Measurements from ENCODE around the gene SPARC.
"Not testable (repeated sequence)": the region's sequence is repeated elsewhere in the genome, so short reads cannot be mapped to it uniquely, and the experiment has no call there.

SPARC gene

GRCh38 chr5:151686674-151687407 is at the start of gene SPARC:
SPARC (minus strand) TSS chr5:151686915; CDS start chr5:151676188, 10,727 bp downstream.
- no peak for FAIRE-seq

- FAIRE-seq, result no peak
These were observed 48.9 kb upstream of the SPARC start for GRCh38 chr5:151735646-151736045.

- no peak for FAIRE-seq
These were observed 47.3 kb upstream of the SPARC start for GRCh38 chr5:151734064-151734408.

GRCh38 chr5:151733358-151734063 is 46.8 kb upstream of the SPARC start:
- no peak for FAIRE-seq

- FAIRE-seq, result no peak
These were observed 43.7 kb upstream of the SPARC start for GRCh38 chr5:151730381-151730780.

GRCh38 chr5:151729597-151729996 is 42.9 kb upstream of the SPARC start:
- FAIRE-seq, result not testable (repeated sequence)

DNA sequence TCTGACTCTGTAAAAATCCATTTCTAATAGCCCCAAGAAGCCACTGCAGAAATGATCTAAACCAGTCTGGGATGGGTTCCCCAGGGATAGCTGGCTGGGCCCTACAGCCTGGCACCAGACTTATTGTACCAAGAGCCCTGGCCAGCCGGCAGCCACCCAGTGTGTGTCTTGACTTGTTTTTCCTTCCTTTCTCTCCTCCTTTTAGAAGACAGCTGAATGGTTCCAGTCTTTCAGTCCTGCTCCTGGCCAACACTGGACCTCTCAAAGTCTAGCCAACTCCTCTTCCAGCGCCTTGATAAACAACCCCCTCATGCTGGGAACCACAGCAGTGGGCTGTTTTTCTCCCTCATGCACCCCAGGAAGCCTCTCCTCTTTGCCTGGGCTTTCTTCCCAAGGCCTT is 37.6 kb upstream of the SPARC start:
- FAIRE-seq, result no peak

DNA sequence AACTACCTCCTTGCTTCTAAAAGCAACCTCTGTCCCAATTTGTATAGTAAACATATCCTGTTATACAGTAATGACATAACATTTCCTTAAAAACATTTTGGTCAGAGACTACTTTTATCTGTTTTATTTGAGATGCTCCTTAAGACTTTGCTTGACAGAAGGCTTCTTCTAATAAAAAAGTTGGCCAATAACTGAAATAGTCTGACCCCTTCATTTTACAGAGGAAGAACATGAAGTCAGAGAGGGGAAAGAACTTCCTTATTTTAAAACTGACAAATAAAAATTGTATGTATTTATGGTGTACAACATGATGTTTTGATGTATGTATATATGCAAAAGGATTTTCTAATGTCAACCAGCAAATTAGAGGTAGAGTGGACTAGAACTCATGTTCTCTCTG is 35.8 kb upstream of the SPARC start:
- no peak for FAIRE-seq

GRCh38 chr5:151721812-151722391 is 35.2 kb upstream of the SPARC start:
- FAIRE-seq, result no peak

DNA sequence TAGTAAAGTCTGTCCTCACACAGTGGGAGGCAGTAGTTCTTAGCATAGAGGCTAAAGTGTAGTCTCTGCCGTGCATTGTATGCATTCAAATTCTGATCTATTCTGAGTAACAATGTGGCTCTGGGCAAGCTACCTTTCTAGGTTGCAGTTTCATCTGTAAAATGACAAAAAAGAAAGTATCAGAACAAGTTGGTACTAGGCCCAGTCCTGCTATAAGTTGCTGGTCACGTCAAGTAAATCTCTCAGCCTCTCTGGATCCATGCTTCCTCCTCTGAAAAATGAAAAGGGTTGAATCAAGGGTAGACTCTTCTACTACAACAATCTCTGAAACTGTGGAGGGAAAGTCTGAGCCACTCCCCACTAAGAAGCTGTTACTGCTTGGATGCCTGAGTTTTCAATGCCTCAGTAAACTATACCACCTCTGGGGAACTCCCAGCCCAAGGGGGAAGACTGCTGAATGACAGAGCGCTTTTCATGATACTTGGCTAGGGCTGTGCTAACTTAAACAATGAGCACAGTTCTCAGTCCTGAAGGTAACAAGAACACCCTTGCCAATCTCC is 34.5 kb upstream of the SPARC start:
- no peak for FAIRE-seq

DNA sequence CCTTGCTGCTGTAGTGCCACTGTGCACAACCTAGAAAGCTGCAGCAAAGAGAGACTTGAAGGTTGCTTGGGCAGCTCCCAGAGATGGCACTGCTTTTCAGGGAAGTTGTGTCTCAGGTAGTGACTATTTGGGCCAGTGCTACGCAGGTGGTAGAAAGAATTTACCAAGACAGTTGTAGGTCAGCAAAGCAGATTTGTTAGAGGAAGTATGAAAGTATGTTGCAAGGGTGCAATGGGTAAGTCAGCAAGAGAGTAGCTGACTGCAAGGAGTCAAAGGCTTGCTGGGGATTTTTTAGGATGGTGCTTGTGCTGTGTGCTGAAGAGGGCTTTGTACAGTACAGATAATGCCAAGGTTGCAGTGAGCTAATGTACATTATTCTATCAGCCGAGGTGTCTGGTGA is 33.5 kb upstream of the SPARC start:
- no peak for FAIRE-seq

DNA sequence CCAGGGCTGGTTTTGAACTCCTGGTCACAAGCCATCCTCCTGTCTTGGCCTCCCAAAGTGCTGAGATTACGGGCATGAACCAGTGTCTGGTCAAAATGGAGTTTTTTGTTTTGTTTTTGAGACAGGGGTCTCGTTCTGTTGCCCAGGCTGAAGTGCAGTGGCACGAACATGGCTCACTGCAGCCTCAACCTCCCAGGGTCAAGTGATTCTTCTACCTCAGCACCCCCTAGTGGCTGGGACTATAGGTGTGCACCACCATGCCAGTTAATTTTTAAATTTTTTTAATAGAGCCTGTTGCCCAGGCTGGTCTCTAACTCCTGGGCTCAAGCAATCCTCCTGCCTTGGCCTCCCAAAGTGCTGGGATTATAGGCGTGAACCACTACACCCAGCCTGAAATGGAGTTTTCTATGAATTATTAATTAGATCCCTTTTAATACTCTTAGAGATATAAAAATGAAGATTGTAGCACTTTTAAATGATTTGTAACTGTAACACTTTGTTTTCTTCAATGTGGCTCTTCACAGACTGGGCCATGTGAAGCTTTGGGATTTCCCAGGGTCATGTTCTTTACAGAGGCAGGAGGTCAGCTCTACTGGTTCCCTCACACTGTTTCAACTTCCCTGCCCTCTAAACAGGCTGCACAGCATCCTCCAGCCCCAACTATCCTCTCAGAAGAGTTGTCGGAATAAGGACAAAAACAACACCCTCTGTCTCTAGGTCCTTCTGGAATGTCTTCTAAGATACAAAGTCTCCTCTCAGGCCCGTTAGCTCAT is 32.7 kb upstream of the SPARC start:
- no peak for FAIRE-seq

- no peak for FAIRE-seq
These were observed 31.9 kb upstream of the SPARC start for GRCh38 chr5:151718646-151719045.

GRCh38 chr5:151718153-151718552 is 31.4 kb upstream of the SPARC start:
- FAIRE-seq, result no peak

GRCh38 chr5:151717416-151717815 is 30.7 kb upstream of the SPARC start:
- FAIRE-seq, result no peak

- FAIRE-seq, result no peak
These were observed 22.5 kb upstream of the SPARC start for GRCh38 chr5:151709109-151709735.

GRCh38 chr5:151708126-151708525 is 21.4 kb upstream of the SPARC start:
- no peak for FAIRE-seq

GRCh38 chr5:151707567-151707966 is 20.9 kb upstream of the SPARC start:
- FAIRE-seq, result no peak

DNA sequence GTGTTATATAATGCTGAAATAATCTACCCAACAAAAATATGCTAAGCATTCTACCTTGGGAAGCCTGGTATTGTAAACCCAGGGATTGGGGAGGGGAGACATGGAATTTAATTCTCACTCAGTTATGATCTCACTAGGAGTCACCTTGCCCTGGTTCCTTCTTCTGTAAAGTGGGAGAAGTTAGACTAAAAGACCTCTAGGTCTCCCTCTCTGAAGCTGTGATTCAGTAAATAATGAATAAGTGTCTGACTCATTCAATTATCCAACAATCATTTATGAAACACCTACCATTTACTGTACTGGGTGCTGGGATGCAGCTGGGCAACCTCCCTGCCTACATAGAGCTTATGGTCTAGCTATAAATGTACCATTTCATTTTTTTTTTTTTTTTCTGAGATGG is 20.2 kb upstream of the SPARC start:
- no peak for FAIRE-seq

GRCh38 chr5:151703780-151704179 is 17.1 kb upstream of the SPARC start:
- FAIRE-seq, result no peak

DNA sequence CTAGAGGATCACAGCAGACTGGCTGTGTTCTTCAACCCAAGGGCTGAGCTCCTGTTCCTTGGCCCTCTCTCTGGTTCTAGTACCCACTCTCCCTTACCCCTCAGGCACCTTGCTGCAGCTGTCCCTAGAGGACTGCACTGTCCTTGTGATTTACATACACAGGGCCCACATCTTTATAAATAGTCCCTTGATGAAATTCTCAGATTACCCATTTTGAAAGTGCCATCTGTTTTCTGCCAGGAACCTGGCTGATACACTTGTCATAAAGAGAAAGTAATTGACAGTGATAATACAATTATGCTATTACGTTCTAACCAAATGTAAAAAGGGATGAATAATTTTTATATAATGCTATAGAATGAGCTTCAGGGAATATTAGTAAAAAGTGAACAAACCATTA is 16.5 kb upstream of the SPARC start:
- FAIRE-seq, result no peak

DNA sequence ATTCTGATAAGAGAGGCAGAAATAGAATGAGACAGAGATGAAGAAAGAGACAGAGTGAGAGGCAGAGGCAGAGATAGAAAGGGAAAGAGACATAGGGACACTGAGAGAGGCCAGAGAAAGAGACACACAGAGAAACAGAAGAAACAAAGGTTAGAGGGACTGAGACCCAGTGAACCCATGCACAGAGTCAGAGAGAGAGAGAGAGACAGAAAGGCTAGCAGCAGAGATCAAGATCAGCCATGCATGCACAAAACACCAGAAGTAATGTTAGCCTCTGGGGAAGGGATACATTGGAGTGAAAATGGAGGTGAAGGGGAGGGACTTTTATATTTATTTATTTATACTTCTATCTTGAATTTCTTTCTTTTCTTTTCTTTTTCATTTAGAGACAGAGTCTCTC is 14.1 kb upstream of the SPARC start:
- FAIRE-seq, result no peak

- FAIRE-seq, result no peak
These were observed 13.6 kb upstream of the SPARC start for GRCh38 chr5:151700296-151700695.
